Measurements from ENCODE around the gene DNAJB8. TPM values are rescaled to one million over a fixed set of nuclear protein-coding genes. Genes with fewer than 3 reads are reported as not detected.

The DNAJB8 gene
- total and polyA plus RNA-seq, 4 donors: not detected

- DNase-seq (no peak), ATAC-seq (ENCODE audit: insufficient read depth, low FRiP score) (peak; percentile 14)
- Histone ChIP-seq H3K36me3 (ENCODE audit: control insufficient read depth in 4 of 4, insufficient read depth in 4 of 4, low read length in 4 of 4) (no peaks in the 10 kb centered on the region), H3K9me3 (ENCODE audit: control insufficient read depth in 4 of 4, insufficient read depth in 3 of 4, low read length in 3 of 4) (peaks cover 0 to 10% (median 4%) of the 10 kb centered on the region in 4 donors), H3K27me3 (ENCODE audit: control insufficient read depth in 3 of 3, insufficient read depth in 3 of 3, low read length in 2 of 3) (no peaks in the 10 kb centered on the region), H3K9ac (ENCODE audit: insufficient read depth in 1 of 2, low read length in 2 of 2) (no peak overlapping the region), H3K4me3 (no peak overlapping the region), H3K4me1 (ENCODE audit: control insufficient read depth in 5 of 5, insufficient read depth in 5 of 5, low read length in 5 of 5) (peaks cover 0 to 8% (median 0%) of the 10 kb centered on the region in 5 donors), H3K27ac (ENCODE audit: low read depth in 1 of 2, low read length in 1 of 2) (no peak overlapping the region)
- TF ChIP-seq CTCF (IDR thresholded peaks at IDR 0.05; ENCODE audit: control extremely low read depth, extremely low read depth): no peak
- WGBS, 2 donors: 81 to 88% methylated on average over 17 to 19 of the region's 19 CpGs
Observed at GRCh38 chr3:128415773-128416577, 50.7 kb downstream of the DNAJB8 start.

- no peak for ATAC-seq (ENCODE audit: insufficient read depth, low FRiP score)
- Histone ChIP-seq H3K27ac (ENCODE audit: low read depth in 1 of 2, low read length in 1 of 2) (no peak overlapping the region), H3K9ac (ENCODE audit: insufficient read depth in 1 of 2, low read length in 2 of 2) (no peak overlapping the region), H3K27me3 (ENCODE audit: control insufficient read depth in 3 of 3, insufficient read depth in 3 of 3, low read length in 2 of 3) (no peaks in the 10 kb centered on the region), H3K4me3 (no peak overlapping the region), H3K36me3 (ENCODE audit: control insufficient read depth in 4 of 4, insufficient read depth in 4 of 4, low read length in 4 of 4) (no peaks in the 10 kb centered on the region), H3K9me3 (ENCODE audit: control insufficient read depth in 4 of 4, insufficient read depth in 3 of 4, low read length in 3 of 4) (peaks cover 0 to 10% (median 4%) of the 10 kb centered on the region in 4 donors), H3K4me1 (ENCODE audit: control insufficient read depth in 5 of 5, insufficient read depth in 5 of 5, low read length in 5 of 5) (peaks cover 0 to 8% (median 0%) of the 10 kb centered on the region in 5 donors)
- TF ChIP-seq CTCF (IDR thresholded peaks at IDR 0.05; ENCODE audit: control extremely low read depth, extremely low read depth): no peak
- DNase-seq: no peak
- 82 to 88% methylated on average over 16 of the region's 16 CpGs for WGBS, 2 donors
Observed at GRCh38 chr3:128415200-128415772, 51.4 kb downstream of the DNAJB8 start.

- no peak overlapping the region for H3K4me3 ChIP-seq
- TF ChIP-seq CTCF (IDR thresholded peaks at IDR 0.05; ENCODE audit: control extremely low read depth, extremely low read depth): no peak
- H3K4me1 ChIP-seq (ENCODE audit: control insufficient read depth in 5 of 5, insufficient read depth in 5 of 5, low read length in 5 of 5): peaks cover 0 to 11% (median 2%) of the 10 kb centered on the region in 5 donors
- no peak overlapping the region for H3K9ac ChIP-seq (ENCODE audit: insufficient read depth in 1 of 2, low read length in 2 of 2)
- ATAC-seq (ENCODE audit: insufficient read depth, low FRiP score) (no peak), DNase-seq (no peak)
- WGBS, 2 donors: 91 to 94% methylated on average over 23 to 24 of the region's 24 CpGs
- H3K27ac ChIP-seq (ENCODE audit: low read depth in 1 of 2, low read length in 1 of 2): no peak overlapping the region
- H3K9me3 ChIP-seq (ENCODE audit: control insufficient read depth in 4 of 4, insufficient read depth in 3 of 4, low read length in 3 of 4): peaks cover 0 to 3% (median 0%) of the 10 kb centered on the region in 4 donors
- no peaks in the 10 kb centered on the region for H3K27me3 ChIP-seq (ENCODE audit: control insufficient read depth in 3 of 3, insufficient read depth in 3 of 3, low read length in 2 of 3)
- peaks cover 0 to 3% (median 0%) of the 10 kb centered on the region in 4 donors for H3K36me3 ChIP-seq (ENCODE audit: control insufficient read depth in 4 of 4, insufficient read depth in 4 of 4, low read length in 4 of 4)
Observed at GRCh38 chr3:128413413-128414205, 53.1 kb downstream of the DNAJB8 start.
